Measurements from ENCODE around the gene TUBB1. TPM values are rescaled to one million over a fixed set of nuclear protein-coding genes. Genes with fewer than 3 reads are reported as not detected.
A peak's percentile ranks its signal among the peaks of the same experiment; 100 is the strongest.

The TUBB1 gene
- total RNA-seq, 1 donor from 2014 or later: not detected

DNA sequence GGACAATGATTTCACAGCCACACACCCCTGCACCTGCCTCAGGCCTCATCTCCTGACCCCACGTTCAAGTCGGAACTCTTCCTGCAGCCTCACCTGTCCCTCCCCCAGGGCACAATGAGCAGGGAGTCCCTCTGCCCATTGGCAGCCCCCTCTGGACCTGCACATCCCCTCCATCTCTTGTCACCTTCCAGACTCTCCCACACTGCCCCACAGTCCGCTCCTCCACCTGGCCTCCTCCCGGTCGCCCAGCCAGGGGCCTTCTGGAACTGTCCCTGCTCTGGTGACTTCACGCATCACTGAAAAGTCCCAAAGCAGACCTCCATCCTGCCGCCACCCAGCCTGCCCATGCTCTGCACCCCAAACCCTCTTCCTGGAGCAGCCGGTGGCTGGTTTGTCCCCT lies 16.8 kb upstream of the TUBB1 start:
- TF ChIP-seq, protein P1, sequence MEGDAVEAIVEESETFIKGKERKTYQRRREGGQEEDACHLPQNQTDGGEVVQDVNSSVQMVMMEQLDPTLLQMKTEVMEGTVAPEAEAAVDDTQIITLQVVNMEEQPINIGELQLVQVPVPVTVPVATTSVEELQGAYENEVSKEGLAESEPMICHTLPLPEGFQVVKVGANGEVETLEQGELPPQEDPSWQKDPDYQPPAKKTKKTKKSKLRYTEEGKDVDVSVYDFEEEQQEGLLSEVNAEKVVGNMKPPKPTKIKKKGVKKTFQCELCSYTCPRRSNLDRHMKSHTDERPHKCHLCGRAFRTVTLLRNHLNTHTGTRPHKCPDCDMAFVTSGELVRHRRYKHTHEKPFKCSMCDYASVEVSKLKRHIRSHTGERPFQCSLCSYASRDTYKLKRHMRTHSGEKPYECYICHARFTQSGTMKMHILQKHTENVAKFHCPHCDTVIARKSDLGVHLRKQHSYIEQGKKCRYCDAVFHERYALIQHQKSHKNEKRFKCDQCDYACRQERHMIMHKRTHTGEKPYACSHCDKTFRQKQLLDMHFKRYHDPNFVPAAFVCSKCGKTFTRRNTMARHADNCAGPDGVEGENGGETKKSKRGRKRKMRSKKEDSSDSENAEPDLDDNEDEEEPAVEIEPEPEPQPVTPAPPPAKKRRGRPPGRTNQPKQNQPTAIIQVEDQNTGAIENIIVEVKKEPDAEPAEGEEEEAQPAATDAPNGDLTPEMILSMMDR (IDR thresholded peaks at IDR 0.05; ENCODE audit: unreplicated experiment): no peak
- Mint-ChIP-seq H3K4me1 (ENCODE audit: unreplicated experiment) (peaks cover 26% of the 10 kb centered on the region), H3K4me3 (ENCODE audit: unreplicated experiment) (peak overlapping the region; percentile 67), H3K36me3 (ENCODE audit: low read depth, unreplicated experiment) (peaks cover 32% of the 10 kb centered on the region), H3K27ac (ENCODE audit: unreplicated experiment) (peak overlapping the region; percentile 49), H3K27me3 (ENCODE audit: unreplicated experiment) (peaks cover 8% of the 10 kb centered on the region), H3K9me3 (ENCODE audit: unreplicated experiment) (no peaks in the 10 kb centered on the region)
- DNase-seq (ENCODE audit: low spot score): no peak

DNA sequence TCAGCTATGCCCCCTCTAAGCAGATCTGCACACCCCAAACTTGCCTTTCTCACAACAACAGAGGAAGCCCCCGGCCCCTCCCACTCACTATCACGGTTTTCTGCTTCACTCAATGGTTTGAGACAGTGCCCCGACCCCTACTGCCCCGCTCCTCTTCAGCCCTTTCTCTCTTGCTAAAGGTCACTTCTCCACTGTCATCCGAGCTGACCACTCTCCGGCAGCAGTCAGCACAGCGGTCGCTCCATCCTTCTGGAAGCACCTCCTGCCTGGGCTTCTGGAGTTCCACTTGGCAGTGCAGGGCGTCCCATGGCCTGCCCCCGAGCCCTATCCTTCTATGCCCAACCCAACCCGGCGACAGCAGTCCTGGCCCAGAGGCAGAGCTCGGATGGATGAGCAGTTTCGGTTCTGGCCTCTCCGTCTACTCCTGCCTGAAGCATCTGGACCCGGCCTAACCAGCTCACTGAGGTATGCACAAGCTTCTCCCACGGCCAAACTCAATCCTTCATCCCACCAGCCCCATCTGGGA lies 16.3 kb upstream of the TUBB1 start:
- TF ChIP-seq, protein P1 (IDR thresholded peaks at IDR 0.05; ENCODE audit: unreplicated experiment): no peak
- H3K36me3 Mint-ChIP-seq (ENCODE audit: low read depth, unreplicated experiment): peaks cover 27% of the 10 kb centered on the region
- no peak for DNase-seq (ENCODE audit: low spot score)
- peaks cover 8% of the 10 kb centered on the region for H3K27me3 Mint-ChIP-seq (ENCODE audit: unreplicated experiment)
- no peaks in the 10 kb centered on the region for H3K9me3 Mint-ChIP-seq (ENCODE audit: unreplicated experiment)
- peak overlapping the region; percentile 66 for H3K4me3 Mint-ChIP-seq (ENCODE audit: unreplicated experiment)
- H3K27ac Mint-ChIP-seq (ENCODE audit: unreplicated experiment): peak overlapping the region; percentile 49
- peaks cover 26% of the 10 kb centered on the region for H3K4me1 Mint-ChIP-seq (ENCODE audit: unreplicated experiment)

DNA sequence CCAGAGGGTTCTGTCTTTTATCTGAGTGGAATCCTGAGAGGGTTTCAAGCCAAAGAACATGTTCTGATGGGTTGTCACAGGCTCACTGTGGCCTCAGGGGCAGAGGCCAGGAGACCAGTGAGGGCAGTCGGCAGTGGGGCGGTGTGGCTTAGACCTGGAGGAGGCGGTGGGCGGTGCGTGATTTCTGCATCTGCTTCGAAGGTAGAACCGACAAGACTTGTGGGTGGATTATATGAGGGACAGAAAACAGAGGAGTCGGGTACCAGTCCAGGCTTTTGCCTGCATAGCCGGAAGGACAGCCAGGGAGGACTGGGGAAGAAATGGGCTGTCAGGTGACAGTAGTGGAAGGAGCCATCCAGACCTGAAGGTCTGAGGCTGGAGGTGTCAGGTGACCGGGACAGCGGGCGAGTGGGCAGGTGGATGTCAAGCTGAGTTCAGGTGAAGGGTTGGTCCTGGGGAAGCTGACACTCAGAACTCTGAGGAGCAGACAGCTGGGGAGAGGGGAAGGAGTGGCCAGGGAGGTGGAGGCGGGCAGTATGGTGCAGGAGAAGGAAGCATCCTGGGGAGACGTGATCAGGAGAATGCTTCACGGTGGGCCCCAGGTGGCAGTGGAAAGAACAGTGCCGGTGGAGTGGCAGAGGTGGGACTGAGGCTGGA lies 15.3 kb upstream of the TUBB1 start:
- Mint-ChIP-seq H3K36me3 (ENCODE audit: low read depth, unreplicated experiment) (peaks cover 27% of the 10 kb centered on the region), H3K4me3 (ENCODE audit: unreplicated experiment) (no peak overlapping the region), H3K4me1 (ENCODE audit: unreplicated experiment) (peaks cover 29% of the 10 kb centered on the region), H3K27ac (ENCODE audit: unreplicated experiment) (peak overlapping the region; percentile 28), H3K9me3 (ENCODE audit: unreplicated experiment) (no peaks in the 10 kb centered on the region), H3K27me3 (ENCODE audit: unreplicated experiment) (peaks cover 8% of the 10 kb centered on the region)
- DNase-seq (ENCODE audit: low spot score): no peak
- TF ChIP-seq, protein P1 (IDR thresholded peaks at IDR 0.05; ENCODE audit: unreplicated experiment): no peak

DNA sequence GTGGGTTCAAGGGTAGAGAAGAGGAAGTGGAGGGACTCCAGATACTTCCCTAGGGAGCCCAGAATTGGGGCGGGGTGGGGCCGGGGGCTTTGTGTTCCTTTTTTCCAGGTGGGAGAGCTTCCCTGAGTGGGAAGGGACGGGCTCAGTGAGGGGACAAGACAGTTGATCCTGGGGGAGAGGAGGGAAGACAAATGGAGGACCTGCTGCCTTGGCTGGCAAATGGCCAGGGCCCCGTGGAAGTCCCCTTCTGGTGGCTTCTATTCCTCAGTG lies 14.8 kb upstream of the TUBB1 start:
- no peak overlapping the region for H3K27ac Mint-ChIP-seq (ENCODE audit: unreplicated experiment)
- no peak for DNase-seq (ENCODE audit: low spot score)
- TF ChIP-seq, protein P1 (IDR thresholded peaks at IDR 0.05; ENCODE audit: unreplicated experiment): no peak
- H3K27me3 Mint-ChIP-seq (ENCODE audit: unreplicated experiment): peaks cover 8% of the 10 kb centered on the region
- peaks cover 27% of the 10 kb centered on the region for H3K36me3 Mint-ChIP-seq (ENCODE audit: low read depth, unreplicated experiment)
- no peak overlapping the region for H3K4me3 Mint-ChIP-seq (ENCODE audit: unreplicated experiment)
- peaks cover 33% of the 10 kb centered on the region for H3K4me1 Mint-ChIP-seq (ENCODE audit: unreplicated experiment)
- H3K9me3 Mint-ChIP-seq (ENCODE audit: unreplicated experiment): no peaks in the 10 kb centered on the region

DNA sequence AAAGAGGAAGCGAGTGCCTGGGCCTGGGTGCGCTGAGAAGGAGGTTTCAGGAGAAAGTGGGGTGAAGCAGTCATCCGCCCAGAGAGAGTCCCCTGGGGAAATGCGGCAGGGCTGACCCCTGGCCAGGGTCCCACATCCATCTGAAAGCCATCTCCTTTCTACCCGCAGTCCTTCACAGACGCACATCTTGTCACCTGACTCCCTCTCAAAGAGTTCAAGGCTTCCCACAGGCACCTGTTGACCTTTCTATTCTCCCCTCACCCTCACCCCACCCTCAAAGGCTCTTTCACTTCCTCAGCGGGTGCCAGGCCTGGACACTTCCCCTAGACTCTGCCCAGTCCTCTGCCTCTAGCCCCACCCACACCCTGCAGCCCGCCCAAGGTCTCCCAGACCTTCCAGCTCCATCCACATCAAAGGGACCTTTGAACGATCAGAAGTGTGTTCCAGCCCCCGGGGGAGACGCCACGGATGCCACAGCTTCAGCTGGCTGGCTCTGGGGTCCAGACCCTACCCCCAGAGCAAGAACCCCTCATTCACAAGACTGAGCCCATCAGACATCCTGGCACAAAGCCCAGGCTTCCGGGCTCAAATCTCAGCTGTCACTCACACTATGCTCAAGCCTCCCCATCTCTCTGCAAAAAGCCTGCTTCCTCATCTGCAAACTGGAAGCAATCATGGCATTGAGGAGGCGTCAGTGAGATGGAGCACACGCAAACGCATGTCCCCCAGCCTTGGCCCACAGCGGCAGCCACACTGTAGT lies 14.3 kb upstream of the TUBB1 start:
- Mint-ChIP-seq H3K9me3 (ENCODE audit: unreplicated experiment) (no peaks in the 10 kb centered on the region), H3K4me1 (ENCODE audit: unreplicated experiment) (peaks cover 39% of the 10 kb centered on the region), H3K36me3 (ENCODE audit: low read depth, unreplicated experiment) (peaks cover 27% of the 10 kb centered on the region), H3K27me3 (ENCODE audit: unreplicated experiment) (peaks cover 10% of the 10 kb centered on the region), H3K4me3 (ENCODE audit: unreplicated experiment) (no peak overlapping the region), H3K27ac (ENCODE audit: unreplicated experiment) (no peak overlapping the region)
- DNase-seq (ENCODE audit: low spot score): no peak
- TF ChIP-seq, protein P1 (IDR thresholded peaks at IDR 0.05; ENCODE audit: unreplicated experiment): no peak

All from endothelial cell (in vitro differentiated cells).